Endodermal cell (in vitro differentiated cells): ENCODE results near the gene MYBBP1A. TPM values are rescaled to one million over a fixed set of nuclear protein-coding genes. Genes with fewer than 3 reads are reported as not detected.
A peak's percentile ranks its signal among the peaks of the same experiment; 100 is the strongest.

ENCODE experiments used
- DNase-seq: peaks from one replicate; pipeline ENCODE4 v3.0.0-alpha.2; 2017
- H3K27ac ChIP-seq: 2 replicates; pipeline ENCODE4 v1.5.1; 2013; ENCODE audit warnings: mild to moderate bottlenecking, low read depth, low read length, moderate library complexity
- H3K27me3 ChIP-seq: 2 replicates; pipeline ENCODE4 v1.6.1; 2013; ENCODE audit warnings: mild to moderate bottlenecking, low read length, moderate library complexity; ENCODE audit not compliant: insufficient read depth, control insufficient read depth, poor library complexity, severe bottlenecking
- H3K36me3 ChIP-seq: 2 replicates; pipeline ENCODE4 v1.7.0; 2013; ENCODE audit warnings: mild to moderate bottlenecking, low read length, moderate library complexity; ENCODE audit not compliant: control insufficient read depth, insufficient read depth
- H3K4me1 ChIP-seq: one replicate; pipeline ENCODE4 v1.7.0; 2013; ENCODE audit warnings: low read length; ENCODE audit not compliant: control insufficient read depth, insufficient read depth
- H3K4me3 ChIP-seq: 2 replicates; pipeline ENCODE4 v1.5.1; 2013; ENCODE audit warnings: mild to moderate bottlenecking, low read length, moderate library complexity
- H3K9ac ChIP-seq: 2 replicates; pipeline ENCODE4 v1.6.1; 2013; ENCODE audit warnings: mild to moderate bottlenecking, low read length, moderate library complexity; ENCODE audit not compliant: poor library complexity, severe bottlenecking; ENCODE audit errors: extremely low read depth
- H3K9me3 ChIP-seq: 2 replicates; pipeline ENCODE4 v1.6.1; 2013; ENCODE audit warnings: mild to moderate bottlenecking, low read length, moderate library complexity; ENCODE audit not compliant: control insufficient read depth
- H3K27ac Mint-ChIP-seq: 2 replicates; pipeline ENCODE4 v1.8.0; 2020; ENCODE audit warnings: mixed read lengths
- H3K27me3 Mint-ChIP-seq: 2 replicates; pipeline ENCODE4 v1.8.0; 2021; ENCODE audit warnings: mild to moderate bottlenecking, mixed read lengths; ENCODE audit not compliant: insufficient read depth
- H3K36me3 Mint-ChIP-seq: 2 replicates; pipeline ENCODE4 v1.8.0; 2020; ENCODE audit warnings: low read depth, mixed read lengths
- H3K4me1 Mint-ChIP-seq: 2 replicates; pipeline ENCODE4 v1.8.0; 2020; ENCODE audit warnings: mixed read lengths
- H3K4me3 Mint-ChIP-seq: 2 replicates; pipeline ENCODE4 v1.8.0; 2020; ENCODE audit warnings: mild to moderate bottlenecking, moderate library complexity, mixed read lengths
- H3K9me3 Mint-ChIP-seq: 2 replicates; pipeline ENCODE4 v1.8.0; 2020; ENCODE audit warnings: mild to moderate bottlenecking, mixed read lengths
- CTCF ChIP-seq: fragments of 200-600 bp; sonication (generic); conservative IDR thresholded peaks from 2 replicates; pipeline ENCODE4 v1.5.0; 2021; ENCODE audit warnings: antibody characterized with exemption, mild to moderate bottlenecking
- WGBS, 2 experiments: methylation state at CpG; one replicate each; pipeline versions ENCODE4 v1.1.5 to v1.1.7; 2013; ENCODE audit warnings: missing lambda C conversion rate in 2 of 2, mixed read lengths in 1 of 2; ENCODE audit not compliant: insufficient coverage in 1 of 2, insufficient read length in 1 of 2; 5-methylcytosine and 5-hydroxymethylcytosine counted together
- total RNA-seq, 2 donors: library from RNA; stranded (reverse); fragmentation: NEBNext Ultra II Directional in 1 of 2; extraction: Animal tissue kit (Norgen Biotek cat#: 25700) in 1 of 2; gene quantifications; 2 replicates in 1 of 2; 3 replicates in 1 of 2; pipeline ENCODE4 v1.2.1, GENCODE V29; 2021

MYBBP1A gene
- total RNA-seq, 2 donors from 2014 or later, result 55.6 to 70.9 TPM

GRCh38 chr17:4497101-4497824, 57.9 kb downstream of the MYBBP1A start:
- no peak for TF ChIP-seq CTCF
- no peaks in the 10 kb centered on the region for H3K36me3 Mint-ChIP-seq
- no peaks in the 10 kb centered on the region for H3K36me3 ChIP-seq
- no peaks in the 10 kb centered on the region for H3K4me1 ChIP-seq
- peaks cover 52% of the 10 kb centered on the region for H3K27me3 ChIP-seq
- no peak for DNase-seq
- no peak overlapping the region for H3K4me3 Mint-ChIP-seq
- H3K9ac ChIP-seq, result no peak overlapping the region
- H3K9me3 ChIP-seq, result no peaks in the 10 kb centered on the region
- peaks cover 4% of the 10 kb centered on the region for H3K4me1 Mint-ChIP-seq
- H3K9me3 Mint-ChIP-seq, result no peaks in the 10 kb centered on the region
- 58 to 70% methylated on average over 19 to 22 of the region's 23 CpGs for WGBS, 2 experiments
- no peak overlapping the region for H3K4me3 ChIP-seq
- H3K27ac ChIP-seq, result no peak overlapping the region
- H3K27ac Mint-ChIP-seq, result no peak overlapping the region
- H3K27me3 Mint-ChIP-seq, result peaks cover 52% of the 10 kb centered on the region

GRCh38 chr17:4492721-4493561, 62.2 kb downstream of the MYBBP1A start:
- Histone ChIP-seq H3K9me3 (no peaks in the 10 kb centered on the region), H3K27ac (no peak overlapping the region), H3K4me1 (no peaks in the 10 kb centered on the region), H3K27me3 (peaks cover 18% of the 10 kb centered on the region), H3K4me3 (no peak overlapping the region), H3K9ac (no peak overlapping the region), H3K36me3 (no peaks in the 10 kb centered on the region)
- 62 to 64% methylated on average over 20 of the region's 20 CpGs for WGBS, 2 experiments
- peaks cover 20% of the 10 kb centered on the region for H3K27me3 Mint-ChIP-seq
- no peaks in the 10 kb centered on the region for H3K36me3 Mint-ChIP-seq
- no peak overlapping the region for H3K27ac Mint-ChIP-seq
- TF ChIP-seq CTCF, result no peak
- no peaks in the 10 kb centered on the region for H3K4me1 Mint-ChIP-seq
- no peaks in the 10 kb centered on the region for H3K9me3 Mint-ChIP-seq
- no peak overlapping the region for H3K4me3 Mint-ChIP-seq
- DNase-seq, result peak; percentile 99

GRCh38 chr17:4490637-4491061, 64.5 kb downstream of the MYBBP1A start:
- no peaks in the 10 kb centered on the region for H3K27me3 Mint-ChIP-seq
- Histone ChIP-seq H3K4me3 (no peak overlapping the region), H3K9me3 (no peaks in the 10 kb centered on the region), H3K9ac (no peak overlapping the region), H3K27ac (no peak overlapping the region), H3K36me3 (no peaks in the 10 kb centered on the region), H3K4me1 (no peaks in the 10 kb centered on the region), H3K27me3 (no peaks in the 10 kb centered on the region)
- H3K9me3 Mint-ChIP-seq, result no peaks in the 10 kb centered on the region
- no peaks in the 10 kb centered on the region for H3K4me1 Mint-ChIP-seq
- WGBS, 2 experiments, result 73 to 85% methylated on average over 5 to 7 of the region's 7 CpGs
- H3K4me3 Mint-ChIP-seq, result no peak overlapping the region
- no peaks in the 10 kb centered on the region for H3K36me3 Mint-ChIP-seq
- no peak for DNase-seq
- no peak for TF ChIP-seq CTCF
- H3K27ac Mint-ChIP-seq, result no peak overlapping the region
